Sigmoid colon (tissue), 3 donors: ENCODE measurements around the gene FASLG.

Experiments
- POLR2A ChIP-seq, 2 donors: fragments of 450-650 bp; IDR thresholded peaks; one replicate each; pipeline ENCODE4 v1.6.1; 2016; ENCODE audit warnings: antibody characterized with exemption in 2 of 2, mild to moderate bottlenecking in 2 of 2, moderate library complexity in 2 of 2
- TF ChIP-seq, protein P1 (sequence below), 4 experiments: fragments of 450-650 bp in 3 of 4; fragments of 200-600 bp in 1 of 4; IDR thresholded peaks; one replicate each; pipeline ENCODE4 v1.5.1; 2016 to 2019; ENCODE audit warnings: antibody characterized with exemption in 4 of 4, mild to moderate bottlenecking in 3 of 4, moderate library complexity in 2 of 4

GRCh38 chr1:172663732-172664131 is 4.8 kb downstream of the FASLG start:
- TF ChIP-seq, protein P1, sequence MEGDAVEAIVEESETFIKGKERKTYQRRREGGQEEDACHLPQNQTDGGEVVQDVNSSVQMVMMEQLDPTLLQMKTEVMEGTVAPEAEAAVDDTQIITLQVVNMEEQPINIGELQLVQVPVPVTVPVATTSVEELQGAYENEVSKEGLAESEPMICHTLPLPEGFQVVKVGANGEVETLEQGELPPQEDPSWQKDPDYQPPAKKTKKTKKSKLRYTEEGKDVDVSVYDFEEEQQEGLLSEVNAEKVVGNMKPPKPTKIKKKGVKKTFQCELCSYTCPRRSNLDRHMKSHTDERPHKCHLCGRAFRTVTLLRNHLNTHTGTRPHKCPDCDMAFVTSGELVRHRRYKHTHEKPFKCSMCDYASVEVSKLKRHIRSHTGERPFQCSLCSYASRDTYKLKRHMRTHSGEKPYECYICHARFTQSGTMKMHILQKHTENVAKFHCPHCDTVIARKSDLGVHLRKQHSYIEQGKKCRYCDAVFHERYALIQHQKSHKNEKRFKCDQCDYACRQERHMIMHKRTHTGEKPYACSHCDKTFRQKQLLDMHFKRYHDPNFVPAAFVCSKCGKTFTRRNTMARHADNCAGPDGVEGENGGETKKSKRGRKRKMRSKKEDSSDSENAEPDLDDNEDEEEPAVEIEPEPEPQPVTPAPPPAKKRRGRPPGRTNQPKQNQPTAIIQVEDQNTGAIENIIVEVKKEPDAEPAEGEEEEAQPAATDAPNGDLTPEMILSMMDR (IDR thresholded peaks at IDR 0.05) = no peak
- TF ChIP-seq POLR2A (IDR thresholded peaks at IDR 0.05) = no peak
